ENCODE data around the gene RAB6A. TPM values are rescaled to one million over a fixed set of nuclear protein-coding genes. Genes with fewer than 3 reads are reported as not detected.

Gene RAB6A
- total and polyA plus RNA-seq, 3 donors from 2014 or later, result 71.2 to 125 (median 104) TPM

DNA sequence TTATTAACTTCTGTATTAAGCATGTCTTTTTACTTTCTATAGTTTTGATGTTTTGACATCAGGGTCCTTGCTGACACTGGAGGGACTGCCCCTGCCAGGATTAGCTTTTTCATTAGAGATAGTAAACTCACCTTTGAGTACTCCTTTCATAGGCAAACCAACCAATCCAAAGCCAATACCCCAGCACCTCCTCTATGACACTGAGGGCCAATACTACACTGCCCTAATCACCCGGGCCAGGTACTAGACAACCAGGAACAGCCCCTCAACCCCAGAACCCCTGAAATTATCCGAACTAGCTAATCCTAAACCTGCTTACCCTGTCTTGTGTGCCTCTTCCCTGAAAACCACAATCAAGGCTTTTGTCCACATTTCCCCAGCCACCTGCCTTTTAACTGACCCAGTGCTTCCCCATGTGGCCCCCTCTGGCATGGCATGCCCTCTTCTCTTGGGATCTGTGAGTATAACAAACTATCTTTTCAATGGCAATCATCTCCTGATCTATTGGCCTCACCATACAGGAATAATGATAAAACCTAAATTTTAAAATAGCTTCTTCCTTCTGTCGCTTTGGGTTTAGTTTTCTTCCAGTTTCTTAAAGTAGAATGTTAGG is 31.2 kb downstream of the RAB6A start:
- Histone ChIP-seq H3K9me3 (no peaks in the 10 kb centered on the region), H3K36me3 (ENCODE audit: low read depth, missing control alignments) (no peaks in the 10 kb centered on the region), H3K27me3 (no peaks in the 10 kb centered on the region), H3K4me3 (no peak overlapping the region), H3K4me1 (no peaks in the 10 kb centered on the region), H3K27ac (no peak overlapping the region)
- DNase-seq, result no peak
- TF ChIP-seq CTCF (IDR thresholded peaks at IDR 0.05) (no peak), POLR2A (IDR thresholded peaks at IDR 0.05) (no peak)
- intact Hi-C loops (cut with DNase I; ENCODE audit: low total_unique reads), result no loop called here
- WGBS, 2 donors, result 88 to 93% methylated on average over 3 of the region's 3 CpGs

- H3K36me3 ChIP-seq (ENCODE audit: low read depth, missing control alignments), result no peaks in the 10 kb centered on the region
- H3K27me3 ChIP-seq, result no peaks in the 10 kb centered on the region
- H3K9me3 ChIP-seq, result no peaks in the 10 kb centered on the region
- no peak for DNase-seq
- H3K27ac ChIP-seq, result no peak overlapping the region
- TF ChIP-seq POLR2A (IDR thresholded peaks at IDR 0.05) (no peak), CTCF (IDR thresholded peaks at IDR 0.05) (no peak)
- no peak overlapping the region for H3K4me3 ChIP-seq
- H3K4me1 ChIP-seq, result no peaks in the 10 kb centered on the region
- intact Hi-C loops (cut with DNase I; ENCODE audit: low total_unique reads), result no loop called here
- 86 to 88% methylated on average over 2 of the region's 2 CpGs for whole genome bisulfite sequencing, 2 donors
Measured at GRCh38 chr11:73728000-73728399, 32.9 kb downstream of the RAB6A start.

DNA sequence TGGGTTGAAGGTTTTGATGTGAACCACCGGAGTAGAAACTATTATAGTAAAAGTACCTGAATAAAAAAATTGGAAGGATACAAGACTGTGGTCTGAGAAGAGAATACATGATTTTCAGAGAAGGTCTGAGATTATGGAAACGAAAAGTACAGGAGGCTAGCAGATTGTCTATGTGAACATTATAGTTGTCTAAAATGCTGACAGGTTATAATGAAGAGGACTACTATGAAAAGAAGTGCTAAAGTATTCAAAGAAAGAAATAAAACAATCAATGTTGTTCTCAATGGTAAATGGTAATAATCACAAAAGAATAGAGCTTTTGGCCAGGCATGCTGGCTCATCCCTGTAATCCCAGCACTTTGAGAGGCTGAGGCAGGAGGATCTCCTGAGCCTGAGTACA is 34.0 kb downstream of the RAB6A start:
- DNase-seq, result no peak
- WGBS, 2 donors, result 86 to 89% methylated on average over 2 of the region's 2 CpGs
- no peaks in the 10 kb centered on the region for H3K27me3 ChIP-seq
- intact Hi-C loops (cut with DNase I; ENCODE audit: low total_unique reads), result no loop called here
- H3K4me1 ChIP-seq, result no peaks in the 10 kb centered on the region
- TF ChIP-seq POLR2A (IDR thresholded peaks at IDR 0.05) (no peak), CTCF (IDR thresholded peaks at IDR 0.05) (no peak)
- H3K4me3 ChIP-seq, result no peak overlapping the region
- H3K9me3 ChIP-seq, result no peaks in the 10 kb centered on the region
- H3K36me3 ChIP-seq (ENCODE audit: low read depth, missing control alignments), result no peaks in the 10 kb centered on the region
- H3K27ac ChIP-seq, result no peak overlapping the region

GRCh38 chr11:73717136-73717535 is 43.7 kb downstream of the RAB6A start:
- Histone ChIP-seq H3K27ac (no peak overlapping the region), H3K36me3 (ENCODE audit: low read depth, missing control alignments) (no peaks in the 10 kb centered on the region), H3K4me3 (no peak overlapping the region), H3K9me3 (no peaks in the 10 kb centered on the region), H3K4me1 (no peaks in the 10 kb centered on the region), H3K27me3 (no peaks in the 10 kb centered on the region)
- TF ChIP-seq CTCF (IDR thresholded peaks at IDR 0.05), result no peak
- TF ChIP-seq POLR2A (IDR thresholded peaks at IDR 0.05), result no peak
- 63 to 83% methylated on average over 3 of the region's 3 CpGs for WGBS, 2 donors
- intact Hi-C loops (cut with DNase I; ENCODE audit: low total_unique reads), result no loop called here
- DNase-seq, result no peak
